Activated CD4-positive, CD25-positive, alpha-beta regulatory T cell treated with anti-CD3 and anti-CD28 coated beads, Interleukin-2, amount 50 U/mL, for 16 hours (primary cell): Measurements from ENCODE around the gene SERTAD3.
"Not testable (repeated sequence)": the region's sequence is repeated elsewhere in the genome, so short reads cannot be mapped to it uniquely, and the experiment has no call there.

Experiments
- DNase-seq: peaks from one replicate; pipeline ENCODE4 v3.0.0-alpha.2; 2020; ENCODE audit warnings: low read depth, low spot score

SERTAD3 gene

DNA sequence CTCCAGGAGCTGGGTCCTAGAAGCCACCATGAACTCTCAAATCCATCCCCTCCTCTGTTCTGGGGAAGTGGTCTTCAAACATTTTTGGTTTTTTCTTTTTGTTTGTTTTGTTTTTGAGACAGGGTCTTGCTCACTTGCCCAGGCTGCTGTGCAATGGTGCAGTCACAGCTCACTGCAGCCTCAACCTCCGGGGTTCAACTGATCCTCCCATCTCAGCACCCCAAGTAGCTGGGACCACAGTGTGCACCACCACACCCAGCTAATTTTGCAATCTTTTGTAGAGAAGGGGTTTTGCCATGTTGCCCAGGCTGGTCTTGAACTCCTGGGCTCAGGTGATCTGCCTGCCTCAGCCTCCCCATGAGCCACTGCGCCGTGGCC is 14.5 kb upstream of the SERTAD3 start:
- DNase-seq, result no peak

DNA sequence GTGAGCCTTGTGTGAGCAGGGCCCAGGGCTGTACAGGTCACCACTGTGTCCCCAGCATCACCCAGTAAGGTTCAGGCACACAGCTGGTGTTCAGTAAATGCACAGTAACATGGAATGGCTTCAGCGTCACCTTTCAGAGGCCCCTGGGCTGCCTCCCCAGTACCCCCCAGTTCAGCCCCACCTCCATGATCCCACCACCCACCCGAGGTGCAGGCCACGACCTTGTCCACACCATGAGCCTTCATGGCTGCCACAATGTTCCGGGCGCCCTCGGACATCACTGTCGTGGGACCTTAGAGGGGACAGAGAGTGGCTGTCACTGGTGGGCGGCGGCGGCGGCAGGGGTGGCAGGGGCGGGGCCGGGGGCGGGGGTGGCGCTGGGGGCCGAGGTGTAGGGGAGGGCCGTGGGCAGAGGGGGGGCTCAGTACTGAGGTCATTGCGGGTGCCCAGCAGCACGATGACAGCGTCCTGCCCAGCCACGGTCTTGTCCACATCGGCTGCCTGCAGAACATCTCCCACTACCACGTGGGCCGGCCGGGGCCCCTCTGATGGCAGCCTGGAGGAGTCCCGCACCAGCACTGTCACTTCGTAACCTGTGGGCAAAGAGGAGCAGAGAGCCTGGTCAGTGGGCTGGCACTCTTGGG is 13.9 kb upstream of the SERTAD3 start:
- DNase-seq, result no peak

DNA sequence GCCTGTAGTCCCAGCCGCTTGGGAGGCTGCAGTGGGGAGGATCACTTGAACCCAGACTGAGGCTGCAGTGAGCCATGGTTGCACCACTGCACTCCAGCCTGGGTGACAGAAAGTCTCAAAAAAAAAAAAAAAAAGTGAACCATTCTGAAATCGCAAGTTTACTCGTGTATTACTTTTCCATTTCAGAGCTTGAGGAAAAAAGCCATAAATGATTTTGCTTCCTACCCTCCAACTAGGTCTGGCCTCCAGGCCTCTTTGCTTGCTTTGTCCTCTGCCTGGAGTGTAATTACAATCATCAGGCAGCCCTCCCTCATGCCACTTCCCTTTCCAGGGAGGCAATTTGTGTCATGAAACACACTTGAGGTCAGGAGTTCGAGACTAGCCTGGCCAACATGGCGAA is 12.9 kb upstream of the SERTAD3 start:
- no peak for DNase-seq

DNA sequence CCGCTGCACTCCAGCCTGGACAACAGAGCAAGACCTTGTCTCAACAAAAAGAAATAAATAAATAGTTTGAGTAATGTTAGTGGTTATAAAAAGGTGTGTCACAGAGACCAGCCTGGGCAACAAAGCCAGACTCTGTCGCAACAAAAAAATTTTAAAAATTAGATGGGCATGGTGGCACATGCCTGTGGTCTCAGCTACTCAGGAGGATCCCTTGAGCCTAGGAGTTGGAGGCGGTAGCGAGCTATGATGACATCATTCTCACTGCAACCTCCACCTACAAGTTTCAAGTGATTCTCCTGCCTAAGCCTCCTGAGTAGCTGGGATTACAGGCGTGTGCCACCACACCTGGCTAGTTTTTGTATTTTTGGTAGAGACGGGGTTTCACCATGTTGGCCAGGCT is 9.8 kb upstream of the SERTAD3 start:
- not testable (repeated sequence) for DNase-seq

DNA sequence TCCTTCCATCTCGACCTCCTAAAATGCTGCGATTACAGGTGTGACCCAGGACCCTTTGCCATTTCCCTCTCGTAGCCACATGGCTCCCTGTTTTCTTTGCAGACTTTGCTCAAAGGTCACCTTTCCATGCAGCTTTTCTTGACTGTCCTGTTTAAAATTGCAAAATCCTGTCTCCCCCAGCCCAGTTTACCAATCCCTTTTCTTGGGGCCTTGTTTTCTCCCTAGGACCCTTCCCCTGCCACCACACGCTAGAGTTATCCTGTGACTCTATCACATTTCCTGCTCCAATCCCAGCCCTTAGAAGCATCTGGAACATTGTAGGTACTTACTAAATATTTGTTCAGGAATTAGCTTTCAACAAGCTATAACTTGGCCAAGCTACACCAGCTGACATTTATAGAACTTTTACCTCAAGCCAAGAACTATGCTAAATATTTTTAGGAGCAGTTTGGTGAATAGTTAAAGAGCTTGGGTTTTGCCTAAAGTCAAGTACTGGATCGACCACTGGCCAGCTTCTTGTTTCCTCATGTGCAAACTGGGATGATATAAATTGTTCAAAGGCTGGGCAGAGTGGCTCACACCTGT is 9.1 kb upstream of the SERTAD3 start:
- no peak for DNase-seq

DNA sequence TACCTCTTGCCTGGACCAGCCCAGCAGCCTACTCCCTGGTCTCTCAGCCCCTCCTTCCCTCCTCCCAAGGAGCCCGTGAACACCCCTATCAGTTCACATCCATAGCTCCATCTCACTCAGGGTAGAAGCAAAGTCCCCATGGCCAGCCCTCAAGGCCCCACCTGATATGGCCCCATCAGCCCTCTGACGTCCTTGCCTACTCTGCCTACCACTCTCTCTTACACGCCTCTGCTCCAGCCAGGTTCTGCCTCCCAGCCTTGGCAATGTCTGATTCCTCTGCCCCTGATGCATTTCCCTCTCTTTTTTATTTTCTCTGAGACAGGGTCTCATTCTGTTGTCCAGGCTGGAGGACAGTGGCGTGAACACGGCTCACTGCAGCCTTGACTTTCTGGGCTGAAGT is 7.9 kb upstream of the SERTAD3 start:
- no peak for DNase-seq

DNA sequence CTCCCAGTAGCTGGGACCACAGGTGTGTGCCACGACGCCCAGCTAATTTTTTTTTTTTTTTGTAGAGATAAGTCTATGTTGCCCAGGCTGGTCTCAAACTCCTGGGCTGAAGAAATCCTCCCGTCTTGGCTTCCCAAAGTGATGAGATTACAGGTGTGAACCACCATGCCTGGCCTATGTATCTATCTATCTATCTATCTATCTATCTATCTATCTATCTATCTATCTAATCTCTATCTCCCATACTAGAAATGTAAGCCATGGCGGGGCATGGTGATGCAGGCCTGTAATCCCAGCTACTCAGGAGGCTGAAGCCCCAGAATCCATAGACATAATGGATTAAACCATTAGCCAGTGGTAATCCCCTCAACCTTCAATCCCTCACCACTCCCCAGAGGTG is 6.5 kb upstream of the SERTAD3 start:
- no peak for DNase-seq

DNA sequence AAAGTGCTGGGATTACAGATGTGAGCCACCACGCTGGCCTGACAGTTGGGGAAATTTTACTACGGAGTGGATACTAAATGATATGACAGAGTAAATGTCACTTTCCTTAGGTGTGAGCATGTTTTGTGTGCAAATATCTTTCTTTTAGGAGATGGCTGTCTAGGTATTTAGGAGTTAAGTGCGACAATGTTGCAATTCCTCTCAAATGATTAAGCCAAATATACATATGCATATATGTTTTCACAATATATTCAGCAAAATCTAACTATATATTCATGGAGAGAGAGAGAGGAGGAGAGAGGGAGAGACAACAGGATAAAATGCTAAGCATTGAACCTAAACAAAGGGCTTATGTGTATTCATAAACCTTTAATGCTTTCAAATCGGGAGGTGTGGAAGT is 5.4 kb upstream of the SERTAD3 start:
- no peak for DNase-seq

DNA sequence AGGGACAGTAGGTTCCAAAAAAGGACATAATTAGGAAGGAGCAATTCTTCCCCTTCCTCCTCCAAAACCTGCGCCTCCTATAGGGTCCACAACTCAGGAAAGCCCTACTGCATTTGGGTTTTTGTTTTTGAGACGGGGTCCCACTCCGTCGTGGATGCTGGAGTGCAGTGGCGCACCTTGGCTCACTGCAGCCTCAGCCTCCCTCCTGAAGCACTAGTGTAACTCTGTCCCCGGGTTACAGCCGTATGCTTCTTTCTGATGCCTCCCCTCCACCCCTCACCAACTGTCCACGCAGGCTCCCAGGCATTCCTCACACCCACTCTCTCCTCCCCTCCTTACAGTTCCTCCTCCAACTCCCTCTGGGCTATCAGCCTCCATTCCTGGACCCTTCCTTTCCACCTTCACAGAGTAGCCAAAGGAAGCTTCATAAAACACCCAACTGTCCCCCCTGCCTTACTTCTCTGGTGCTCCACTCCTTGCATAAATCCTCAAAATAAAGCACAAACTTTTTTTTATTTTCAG is 2.2 kb upstream of the SERTAD3 start:
- DNase-seq, result no peak

DNA sequence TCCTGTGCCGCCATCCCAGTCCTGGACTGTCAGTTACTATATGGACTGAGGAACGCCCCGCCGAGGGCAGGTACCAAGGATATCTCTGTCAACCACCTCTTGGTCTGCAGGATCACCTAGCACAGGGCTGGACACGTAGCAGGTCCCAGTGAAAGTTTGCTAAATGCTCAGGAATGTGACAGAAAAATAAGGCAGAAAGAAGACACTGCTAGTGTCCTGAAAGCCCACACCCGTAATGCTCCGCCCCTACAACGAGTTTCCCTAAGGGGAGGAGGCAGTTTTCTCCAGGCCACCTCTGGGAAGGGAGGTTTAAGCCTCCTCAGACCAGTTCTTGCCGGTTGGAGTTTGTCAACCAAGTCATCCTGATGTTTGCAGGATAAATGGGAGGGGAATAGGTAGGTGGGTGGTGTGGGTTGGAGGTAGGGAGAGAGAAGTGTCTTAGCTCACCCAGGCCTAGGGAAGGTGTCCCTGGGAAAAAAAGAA is 1.7 kb upstream of the SERTAD3 start:
- DNase-seq, result no peak

DNA sequence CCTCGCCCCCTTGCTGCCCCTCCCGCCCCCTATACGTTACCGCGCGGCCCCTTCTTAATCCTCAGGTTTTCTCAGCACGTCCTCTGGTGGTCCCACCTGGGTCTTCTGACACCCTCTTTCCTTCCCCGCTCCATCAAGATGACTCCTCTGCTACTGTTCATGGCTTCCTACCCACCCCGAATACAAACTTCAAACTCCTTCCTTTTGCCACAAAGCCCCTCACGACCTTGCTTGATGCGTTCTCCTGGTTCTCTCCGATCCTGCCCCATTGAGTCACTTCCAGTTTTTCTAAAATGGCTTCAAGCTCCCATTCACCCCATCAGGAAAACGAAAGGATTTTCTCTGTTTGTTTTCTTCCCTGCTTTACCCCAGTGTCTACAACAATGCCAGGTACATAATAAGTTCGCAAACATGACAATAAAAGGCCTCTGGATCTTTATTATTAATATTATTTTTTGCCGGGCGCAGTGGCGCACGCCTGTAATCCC is 734 bp upstream of the SERTAD3 start:
- DNase-seq, result no peak

DNA sequence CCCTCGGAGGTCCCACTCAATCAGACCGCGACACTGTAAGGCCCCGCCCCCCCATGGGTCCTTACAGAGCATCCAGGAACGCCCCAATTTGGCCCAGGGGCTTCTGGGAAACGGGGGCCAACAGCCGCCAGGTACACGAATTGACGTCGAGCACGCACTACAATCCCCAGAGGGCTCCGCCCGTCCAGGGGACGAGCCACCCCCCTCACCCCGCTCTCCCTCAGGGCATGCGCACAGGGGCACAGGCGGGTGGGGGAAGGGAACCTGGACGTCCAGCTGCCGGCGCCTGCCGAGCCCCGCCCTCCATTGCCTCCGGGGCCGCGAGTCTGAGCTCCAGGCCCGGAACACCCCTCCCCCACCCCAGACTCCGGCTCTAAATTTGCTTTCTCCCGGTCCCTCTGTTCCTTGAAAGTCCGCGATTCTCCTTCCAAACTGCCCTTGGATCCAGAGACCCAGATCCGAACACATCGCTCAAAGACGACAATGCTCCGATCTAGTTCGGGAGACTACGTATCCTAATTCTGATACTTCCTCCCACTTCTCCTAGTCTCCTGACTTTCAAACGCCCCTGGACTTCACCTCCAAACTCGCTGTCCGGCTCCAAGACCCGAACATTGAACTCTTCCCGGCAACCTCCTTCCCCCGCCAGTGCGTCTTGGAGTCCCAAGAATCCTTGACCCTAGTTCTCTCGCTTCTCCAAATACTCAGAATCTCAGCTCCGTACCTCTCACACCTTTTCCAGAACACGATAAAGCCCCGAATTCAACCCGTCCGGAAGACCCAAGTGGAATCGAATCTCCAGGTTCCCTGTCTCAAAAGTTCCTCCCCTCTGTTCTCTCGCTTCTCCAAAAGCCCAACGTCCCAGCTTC is 770 bp downstream of the SERTAD3 start:
- peak; percentile 98 for DNase-seq

DNA sequence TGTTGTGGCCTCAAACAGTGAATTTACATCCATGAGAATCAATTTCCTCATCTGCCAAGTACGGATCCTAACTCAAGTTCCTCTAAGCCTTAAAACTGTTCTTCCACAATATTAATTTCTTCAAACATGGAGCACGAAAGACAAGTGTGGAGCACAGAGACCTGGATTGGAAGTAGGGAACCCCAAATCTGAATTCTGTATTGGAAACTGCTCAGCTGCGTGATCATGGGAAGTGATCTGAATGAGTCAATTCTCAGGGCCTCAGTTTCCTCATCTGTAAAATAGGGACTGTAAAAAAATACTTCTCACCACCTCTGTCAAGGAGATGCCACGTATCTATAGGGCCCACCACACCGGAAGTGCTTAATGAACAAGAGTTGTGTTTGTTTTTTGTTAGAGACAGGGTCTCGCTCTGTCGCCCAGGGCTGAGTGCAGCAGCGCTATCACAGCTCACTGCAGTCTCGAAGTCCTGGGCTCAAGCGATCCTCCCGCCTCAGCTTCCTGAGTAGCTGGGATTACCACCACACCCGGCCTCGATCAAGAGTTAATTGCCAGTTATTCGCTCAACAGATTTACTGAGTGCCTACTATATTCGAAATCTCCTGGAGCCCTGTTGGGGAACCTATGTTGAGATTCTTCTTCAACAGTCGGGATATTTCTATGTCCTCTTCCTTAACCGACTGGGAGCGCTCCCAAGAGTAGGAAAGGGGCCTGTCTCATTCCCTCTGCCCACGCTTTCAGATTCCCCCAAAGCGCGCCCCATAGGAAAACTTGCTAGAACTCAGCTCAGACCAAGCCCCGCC is 1.6 kb downstream of the SERTAD3 start:
- DNase-seq, result no peak

DNA sequence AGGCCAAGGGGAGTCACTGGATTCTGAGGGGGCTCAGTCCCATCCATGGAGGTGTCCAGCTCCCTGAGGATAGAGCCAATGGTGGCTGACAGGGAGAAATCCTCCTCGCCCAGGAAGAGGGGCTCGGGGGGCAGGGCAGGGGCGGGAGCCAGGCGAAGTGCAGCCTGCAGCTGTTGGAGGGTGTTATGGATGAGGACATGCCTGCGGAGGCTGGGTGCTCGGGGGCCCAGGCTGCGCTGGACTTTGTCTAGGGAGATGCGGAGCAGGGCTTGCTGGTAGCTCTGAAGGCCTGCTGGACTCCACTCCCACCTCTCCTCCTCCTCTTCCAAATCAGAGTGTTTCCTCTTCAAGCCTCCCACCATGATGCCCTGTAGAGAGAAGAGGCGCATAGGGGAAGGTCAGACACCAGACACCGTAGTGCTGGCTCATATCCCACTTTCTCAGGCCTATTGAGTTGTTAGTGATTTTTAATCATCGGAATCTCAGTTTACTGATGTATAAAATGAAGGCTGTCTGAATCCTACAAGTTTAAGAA is 2.3 kb downstream of the SERTAD3 start:
- DNase-seq, result no peak

DNA sequence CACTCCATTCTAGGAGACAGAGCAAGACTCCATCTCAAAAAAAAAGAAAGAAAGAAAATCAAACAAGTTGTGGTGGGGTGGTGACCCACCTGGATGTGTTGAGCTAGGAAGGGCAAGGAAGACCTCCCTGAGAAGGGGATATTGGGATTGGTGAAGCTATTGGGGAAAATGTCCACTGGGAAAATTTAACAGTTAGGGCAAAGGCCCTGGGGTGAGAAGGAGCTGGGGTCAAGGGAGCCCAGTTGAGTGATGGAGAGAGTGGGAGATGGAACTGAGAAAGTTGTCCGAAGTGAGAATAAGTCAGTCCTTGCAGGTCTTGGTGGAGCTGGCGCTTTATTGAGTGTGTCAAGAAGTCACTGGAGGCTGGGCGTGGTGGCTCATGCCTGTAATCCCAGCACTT is 5.9 kb downstream of the SERTAD3 start:
- no peak for DNase-seq

DNA sequence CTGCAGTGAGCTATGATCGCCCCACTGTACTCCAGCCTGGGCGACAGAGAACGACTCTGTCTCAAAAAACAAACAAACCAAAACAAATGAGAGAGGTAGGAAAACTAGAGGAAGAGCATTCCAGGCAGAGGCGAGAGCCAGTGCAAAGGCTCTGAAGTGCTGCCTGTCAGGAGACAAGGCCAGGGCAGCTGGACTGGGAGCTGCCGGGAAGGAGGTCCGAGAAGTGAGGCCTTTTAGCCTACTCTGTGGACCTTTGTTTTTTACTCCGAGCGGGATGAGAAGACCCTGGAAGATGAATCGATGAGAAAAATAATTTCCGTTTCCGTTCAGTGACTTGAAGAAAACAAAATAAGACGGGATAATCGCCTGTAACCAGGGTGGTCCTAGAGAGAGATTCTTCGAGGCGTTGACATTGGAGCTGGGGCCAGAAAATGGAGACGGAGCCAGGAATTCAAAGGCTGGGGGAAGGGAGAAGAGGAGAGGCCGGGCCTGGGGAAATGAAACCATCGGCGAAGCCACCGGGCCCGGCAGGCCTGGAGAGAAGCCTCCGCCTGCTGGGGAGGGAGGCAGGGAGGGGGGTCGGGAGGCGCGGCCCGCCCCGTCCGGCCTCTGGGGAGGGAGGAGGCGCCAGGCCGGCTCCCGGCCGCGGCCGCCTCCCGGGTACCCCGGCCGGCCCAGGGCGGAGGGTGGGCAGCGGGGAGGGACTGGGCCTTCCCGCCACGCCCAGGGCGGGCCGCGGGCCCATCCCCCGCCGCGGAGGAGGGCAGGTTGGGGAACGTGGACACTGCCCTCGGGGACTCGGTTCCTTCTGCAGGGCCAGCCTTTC is 10.5 kb downstream of the SERTAD3 start:
- DNase-seq, result no peak

DNA sequence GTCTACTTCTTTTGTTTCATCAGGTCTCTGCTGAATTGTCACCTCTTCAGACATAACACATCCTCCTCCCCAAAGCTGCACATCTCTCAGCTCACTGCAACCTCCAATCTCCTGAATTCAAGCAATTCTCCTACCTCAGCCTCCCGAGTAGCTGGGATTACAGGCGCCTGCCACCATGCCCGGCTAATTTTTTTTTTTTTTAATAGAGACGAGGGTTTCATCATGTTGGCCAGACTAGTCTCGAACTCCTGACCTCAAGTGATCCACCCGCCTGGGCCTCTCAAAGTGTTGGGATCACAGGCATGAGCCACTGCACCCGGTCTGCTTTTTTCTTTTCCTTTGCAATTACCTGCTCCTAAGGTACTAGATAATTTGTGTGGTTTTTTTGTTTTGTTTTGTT is 11.4 kb downstream of the SERTAD3 start:
- not testable (repeated sequence) for DNase-seq

DNA sequence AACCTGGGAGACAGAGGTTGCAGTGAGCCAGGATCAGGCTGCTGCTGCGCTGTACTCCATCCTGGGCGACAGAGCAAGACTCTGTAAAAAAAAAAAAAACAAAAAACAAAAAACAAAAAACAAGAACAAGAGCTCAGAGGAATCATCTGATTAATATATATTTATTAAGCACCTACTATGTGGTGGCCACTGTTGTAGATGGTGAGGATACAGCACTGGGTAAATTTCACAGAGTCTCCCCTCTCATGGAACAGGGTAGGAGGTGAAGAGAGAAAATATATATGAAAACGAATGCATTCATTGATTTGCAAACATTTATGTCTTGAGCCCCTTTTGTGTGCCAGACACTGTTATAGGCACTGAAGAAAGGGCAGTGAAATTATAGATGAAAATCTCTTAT is 12.4 kb downstream of the SERTAD3 start:
- DNase-seq, result no peak

DNA sequence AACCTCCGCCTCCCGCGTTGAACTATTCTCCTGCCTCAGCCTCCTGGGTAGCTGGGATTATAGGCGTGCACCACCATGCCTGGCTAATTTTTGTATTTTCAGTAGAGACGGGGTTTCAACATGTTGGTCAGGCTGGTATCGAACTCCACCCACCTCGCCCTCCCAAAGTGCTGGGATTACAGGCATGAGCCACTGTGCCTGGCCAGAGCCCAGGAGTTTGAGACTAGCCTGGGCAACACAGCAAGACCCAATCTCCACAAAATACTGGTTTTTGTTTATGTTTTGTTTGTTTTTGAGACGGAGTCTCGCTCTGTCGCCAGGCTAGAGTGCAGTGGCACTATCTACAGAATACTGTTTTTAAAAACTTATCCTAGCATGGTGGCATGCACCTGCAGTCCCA is 13.9 kb downstream of the SERTAD3 start:
- DNase-seq, result not testable (repeated sequence)

DNA sequence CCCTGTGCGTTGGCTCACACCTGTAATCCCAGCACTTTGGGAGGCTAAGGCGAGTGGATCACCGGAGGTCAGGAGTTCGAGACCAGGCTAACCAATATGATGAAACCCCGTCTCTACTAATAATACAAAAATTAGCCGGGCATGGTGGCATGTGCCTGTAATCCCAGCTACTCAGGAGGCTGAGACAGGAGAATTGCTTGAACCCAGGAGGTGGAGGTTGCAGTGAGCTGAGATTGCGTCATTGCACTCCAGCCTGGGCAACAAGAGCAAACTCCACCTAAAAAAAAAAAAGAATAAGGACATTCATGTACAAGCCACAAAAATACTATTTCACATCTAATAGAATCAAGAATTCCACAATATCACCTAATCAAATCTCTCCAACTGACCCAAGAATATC is 15.9 kb downstream of the SERTAD3 start:
- not testable (repeated sequence) for DNase-seq
